ENCODE measurements around the gene TMC7.

TMC7 gene

DNA sequence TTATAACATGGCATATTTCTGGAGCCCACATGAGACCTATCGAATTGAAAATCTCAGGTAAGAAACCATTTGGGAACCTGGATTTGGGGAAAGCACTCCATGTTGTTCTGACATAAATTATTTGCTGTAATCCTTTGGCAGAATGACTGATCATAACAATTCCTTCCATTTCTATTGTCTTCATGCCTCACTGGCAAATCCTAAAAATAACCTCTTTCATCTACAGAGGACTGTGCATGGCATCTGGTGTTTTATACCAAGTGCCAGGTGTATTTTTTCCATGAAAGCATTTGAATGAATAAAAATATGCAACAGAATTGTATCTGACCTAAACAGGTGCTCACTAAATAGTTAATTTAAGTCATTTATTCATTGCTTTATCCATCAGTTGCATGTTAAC lies 50.0 kb downstream of the TMC7 start:
- DNase-seq, result no peak

DNA sequence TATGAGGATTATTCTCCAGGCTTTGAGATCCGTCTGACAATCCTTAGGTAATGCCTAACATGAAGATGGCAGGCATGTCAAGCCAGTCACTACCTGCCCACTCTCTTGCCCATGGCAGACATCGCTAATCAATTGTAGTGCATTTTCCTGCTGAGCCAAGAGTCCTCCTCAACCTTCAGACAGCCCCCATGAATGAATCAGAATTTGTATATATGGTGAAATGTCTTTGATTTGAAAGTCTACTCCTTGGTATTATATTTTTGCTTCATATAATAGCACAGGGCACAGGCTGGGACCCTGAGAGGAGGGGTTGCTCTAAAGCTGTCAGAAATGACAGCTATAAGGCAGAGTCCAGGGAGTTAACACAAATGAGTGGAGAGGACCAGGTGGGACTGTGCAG lies 56.7 kb downstream of the TMC7 start:
- no peak for DNase-seq

DNA sequence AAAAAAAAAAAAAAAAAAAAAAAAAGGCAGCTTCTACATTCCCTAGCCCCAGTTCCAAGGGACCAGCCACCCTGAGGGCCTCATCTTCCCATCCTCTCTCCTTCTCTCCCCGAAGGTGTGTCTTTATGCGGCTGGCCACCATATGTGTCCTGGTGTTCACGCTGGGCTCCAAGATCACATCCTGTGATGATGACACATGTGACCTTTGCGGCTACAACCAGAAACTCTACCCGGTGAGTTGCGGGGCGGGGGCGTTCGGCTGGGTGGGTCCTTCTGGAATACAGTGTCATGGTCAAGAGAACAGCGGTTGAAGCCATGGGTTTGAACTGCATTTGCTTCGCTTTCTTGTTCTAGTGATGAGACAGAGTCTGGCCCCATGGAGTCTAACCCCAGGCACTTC lies 61.0 kb downstream of the TMC7 start:
- no peak for DNase-seq

DNA sequence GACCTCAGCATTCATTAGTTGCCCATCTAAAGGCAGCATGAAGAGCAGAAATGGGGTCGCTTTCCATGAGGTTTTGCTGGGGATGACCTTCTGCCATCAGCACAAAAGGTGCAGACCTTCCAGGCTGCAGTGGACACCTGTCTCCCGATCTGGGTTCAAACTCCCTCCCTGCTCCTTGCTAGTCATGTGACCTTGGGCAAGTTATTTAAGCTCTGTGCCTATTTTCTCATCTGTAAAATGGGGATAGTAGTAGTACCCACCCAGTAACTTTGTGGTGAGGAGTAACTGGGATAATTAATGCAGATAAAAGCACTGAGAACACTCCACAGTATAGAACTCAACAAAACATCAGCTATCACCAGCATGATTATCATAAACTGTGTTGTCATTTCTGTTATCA lies 62.3 kb downstream of the TMC7 start:
- DNase-seq, result no peak

DNA sequence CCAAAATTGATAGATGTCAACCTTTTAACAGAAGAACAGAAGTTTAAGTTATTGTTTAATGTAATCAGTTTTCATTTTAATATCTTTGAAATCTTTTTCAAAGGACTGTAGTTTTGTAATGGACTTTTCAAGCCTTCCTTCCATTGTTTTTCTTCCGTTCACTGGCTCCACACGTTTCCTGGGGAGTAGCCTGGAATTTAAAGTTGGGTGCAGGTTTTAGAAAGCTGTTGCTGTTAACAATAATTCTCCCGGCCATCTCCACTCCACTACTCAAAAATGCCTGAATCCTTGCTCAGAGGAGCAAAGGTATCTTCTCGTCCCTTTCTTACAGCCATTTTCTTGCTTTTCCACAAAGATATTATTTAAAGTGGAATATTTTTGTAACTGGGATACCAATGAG lies 79.0 kb downstream of the TMC7 start:
- DNase-seq, result no peak

DNA sequence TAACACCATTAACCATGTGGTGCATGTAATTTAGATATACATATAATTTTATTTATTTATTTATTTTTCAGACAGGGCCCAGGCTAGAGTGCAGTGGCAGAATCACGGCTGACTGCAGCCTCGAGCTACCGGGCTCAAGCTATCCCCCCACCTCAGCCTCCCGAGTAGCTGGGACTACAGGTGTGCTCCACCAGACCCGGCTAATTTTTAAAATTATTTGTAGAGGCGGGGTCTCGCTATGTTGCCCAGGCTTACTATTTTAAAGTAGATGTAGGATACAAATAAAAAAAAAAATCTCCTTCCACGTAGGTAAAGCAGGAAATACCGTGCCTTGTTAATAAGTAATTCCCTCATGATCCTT lies 83.2 kb downstream of the TMC7 start:
- DNase-seq, result no peak

DNA sequence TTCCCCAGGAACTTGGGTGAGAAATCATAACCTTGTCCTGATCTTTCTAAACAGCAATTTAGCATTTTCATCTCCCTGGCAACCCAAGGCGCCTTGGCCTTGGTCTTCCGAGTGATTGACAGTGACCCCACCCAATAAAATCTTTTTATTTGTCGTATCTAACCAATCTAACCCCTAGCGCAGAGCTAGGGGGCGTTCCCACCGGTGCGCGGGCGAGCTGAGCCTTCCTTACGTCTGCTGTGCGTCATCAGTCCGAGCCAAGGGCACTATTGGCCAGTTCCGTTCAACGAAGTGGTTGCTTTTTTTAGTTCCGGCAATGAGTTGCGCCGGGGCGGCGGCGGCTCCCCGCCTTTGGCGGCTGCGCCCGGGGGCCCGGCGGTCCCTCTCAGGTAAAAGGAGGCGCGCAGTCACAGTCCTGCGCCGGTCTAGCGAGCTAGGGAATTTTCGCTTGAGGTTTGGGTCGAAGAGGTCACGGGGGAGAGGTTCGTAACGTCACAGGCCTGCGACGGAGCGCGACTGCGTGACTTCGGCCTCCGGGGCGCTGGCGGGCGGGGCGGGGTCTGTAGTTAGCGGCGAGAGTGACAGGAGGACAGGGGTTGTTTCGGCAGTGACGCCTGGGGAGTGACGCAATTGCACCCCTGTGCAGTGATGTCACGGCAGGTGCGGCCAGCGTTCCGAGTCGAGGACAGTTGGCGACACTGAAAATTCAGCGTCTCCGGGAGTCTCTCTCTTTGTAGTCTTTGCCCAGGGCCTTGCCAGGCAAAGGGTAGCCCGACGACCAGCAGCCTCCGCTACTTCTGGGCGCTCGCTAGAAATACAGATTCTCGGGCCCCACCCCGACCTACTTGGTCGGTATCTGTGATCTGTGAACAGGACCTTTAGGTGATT lies 83.9 kb downstream of the TMC7 start, which contains the start of gene COQ7:
COQ7 (plus strand) TSS at position 266 of the 888 bp plus-strand sequence; CDS start at position 317, 51 bp downstream.
- peak; percentile 97 for DNase-seq

DNA sequence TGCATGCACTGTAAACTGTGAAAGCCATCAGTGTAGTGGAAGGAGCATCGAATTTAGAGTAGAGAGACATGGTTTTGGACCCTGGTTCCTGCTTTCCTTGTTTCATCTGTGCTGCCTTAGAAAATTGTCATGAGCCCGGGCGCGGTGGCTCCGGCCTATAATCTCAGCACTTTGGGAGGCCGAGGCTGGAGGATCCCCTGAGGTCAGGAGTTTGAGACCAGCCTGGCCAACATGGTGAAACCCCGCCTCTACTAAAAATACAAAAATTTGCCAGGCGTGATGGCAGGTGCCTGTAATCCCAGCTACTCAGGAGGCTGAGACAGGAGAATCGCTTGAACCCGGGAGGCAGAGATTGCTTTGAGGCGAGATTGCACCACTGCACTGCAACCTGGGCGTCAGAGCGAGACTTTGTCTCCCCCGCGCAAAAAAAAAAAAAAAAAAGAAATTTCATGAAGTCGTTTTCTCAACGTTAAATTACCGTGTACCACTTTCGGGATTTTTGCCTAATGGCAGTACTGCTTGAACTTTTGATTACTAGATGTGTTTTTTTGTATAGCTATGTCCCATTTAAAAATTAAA lies 84.6 kb downstream of the TMC7 start:
- no peak for DNase-seq

DNA sequence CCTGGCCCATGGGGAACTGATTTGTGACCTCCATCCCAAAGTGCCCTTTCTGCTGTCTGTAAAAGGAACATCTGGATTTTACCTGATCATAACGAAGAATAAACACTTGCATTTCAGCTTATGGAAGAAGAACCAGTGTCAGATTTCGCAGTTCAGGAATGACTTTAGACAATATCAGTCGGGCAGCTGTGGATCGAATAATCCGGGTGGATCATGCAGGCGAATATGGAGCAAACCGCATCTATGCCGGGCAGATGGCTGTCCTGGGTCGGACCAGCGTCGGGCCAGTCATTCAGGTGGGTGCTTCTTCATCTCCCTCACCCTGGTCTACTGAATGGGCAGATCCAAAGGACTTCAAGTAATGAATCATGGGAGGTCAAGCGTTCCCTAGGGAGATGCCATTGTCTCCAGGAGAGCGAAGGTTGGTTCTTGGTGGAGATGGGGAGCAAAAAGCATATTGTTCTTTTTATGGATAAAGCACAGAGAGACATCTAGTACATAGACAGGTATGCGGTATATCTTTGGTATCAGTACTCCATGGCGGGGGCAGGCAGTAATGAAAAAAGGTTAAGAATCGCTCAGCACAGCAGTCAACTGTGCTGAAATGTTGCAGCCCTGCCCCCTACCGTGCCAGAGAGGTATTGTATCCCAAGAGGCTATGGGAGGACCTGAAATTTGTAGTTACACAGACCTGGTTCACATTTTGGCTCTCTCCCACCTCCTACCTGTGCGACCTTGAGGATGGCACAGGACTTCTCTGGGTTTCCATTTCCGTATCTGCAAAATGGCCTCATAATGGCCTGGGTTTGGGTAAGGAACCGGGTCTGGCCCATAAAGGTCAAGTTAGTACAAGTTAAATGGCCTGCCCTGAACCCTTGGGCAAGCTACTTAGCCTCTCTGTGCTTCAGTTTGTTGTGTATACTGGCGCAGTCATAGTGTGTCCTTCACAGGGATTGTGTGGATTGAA lies 88.4 kb downstream of the TMC7 start:
- DNase-seq, result peak; percentile 44

DNA sequence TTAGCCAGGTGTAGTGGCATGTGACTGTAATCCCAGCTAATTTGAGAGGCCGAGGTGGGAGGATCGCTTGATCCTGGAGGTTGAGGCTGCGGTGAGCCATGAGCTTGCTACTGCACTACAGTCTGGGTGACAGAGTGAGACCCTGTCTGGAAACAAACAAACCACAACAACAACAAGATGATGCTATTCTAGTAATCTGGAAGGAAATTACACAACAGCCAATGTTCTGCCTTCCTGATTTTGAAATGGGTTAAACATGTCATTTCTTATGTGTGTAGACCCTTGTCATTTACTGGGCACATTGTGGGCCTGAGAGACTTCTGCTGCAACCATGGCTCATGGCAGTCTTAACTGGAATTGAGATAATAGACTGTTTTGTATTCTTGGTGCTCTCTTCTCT lies 89.6 kb downstream of the TMC7 start:
- DNase-seq, result no peak

DNA sequence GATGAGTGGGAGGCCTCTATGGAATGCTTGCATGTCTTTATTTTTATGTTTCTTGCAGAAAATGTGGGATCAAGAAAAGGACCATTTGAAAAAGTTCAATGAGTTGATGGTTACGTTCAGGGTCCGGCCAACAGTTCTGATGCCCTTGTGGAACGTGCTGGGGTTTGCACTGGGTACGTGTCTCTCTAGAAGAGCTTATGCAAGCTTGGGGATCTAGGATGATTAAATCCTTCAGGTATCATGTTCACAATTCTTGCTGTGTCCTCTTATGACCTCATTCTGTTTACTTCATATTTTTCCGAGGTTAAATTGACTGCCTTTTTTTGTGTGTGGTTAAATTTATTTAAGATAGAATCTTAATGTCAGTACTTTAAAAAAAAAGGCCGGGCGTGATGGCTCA lies 90.1 kb downstream of the TMC7 start:
- no peak for DNase-seq

DNA sequence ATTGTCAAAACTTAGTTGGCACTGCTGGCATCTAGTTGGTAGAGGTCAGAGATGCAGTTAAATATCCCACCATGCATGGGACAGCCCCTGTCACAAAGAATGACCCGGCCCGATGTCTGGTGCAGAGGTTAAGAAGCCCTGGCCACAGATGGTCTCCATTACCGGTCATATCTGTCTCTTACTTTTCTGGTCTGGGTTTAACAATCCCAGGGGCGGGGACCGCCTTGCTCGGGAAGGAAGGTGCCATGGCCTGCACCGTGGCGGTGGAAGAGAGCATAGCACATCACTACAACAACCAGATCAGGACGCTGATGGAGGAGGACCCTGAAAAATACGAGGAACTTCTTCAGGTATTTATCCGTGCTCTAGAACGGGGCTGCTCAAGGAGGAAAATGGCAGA lies 91.8 kb downstream of the TMC7 start:
- DNase-seq, result no peak

DNA sequence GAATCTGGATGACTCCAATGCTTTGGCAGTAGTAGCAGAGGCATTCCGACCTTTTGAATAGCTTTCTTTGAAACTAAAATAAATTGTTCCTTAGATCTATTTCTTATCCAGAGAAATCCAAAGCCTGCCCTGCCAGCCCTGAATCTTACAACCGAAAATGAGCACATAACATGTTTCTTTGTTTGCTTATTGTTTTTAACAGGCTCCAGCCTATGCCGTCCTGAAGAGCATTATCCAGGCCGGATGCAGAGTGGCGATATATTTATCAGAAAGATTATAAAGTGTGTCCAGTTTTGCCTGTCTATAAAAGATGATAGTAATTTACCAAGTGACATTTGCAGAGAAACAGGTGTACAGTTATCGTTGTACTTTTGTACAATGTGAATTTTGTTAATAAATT lies 94.1 kb downstream of the TMC7 start:
- no peak for DNase-seq

DNA sequence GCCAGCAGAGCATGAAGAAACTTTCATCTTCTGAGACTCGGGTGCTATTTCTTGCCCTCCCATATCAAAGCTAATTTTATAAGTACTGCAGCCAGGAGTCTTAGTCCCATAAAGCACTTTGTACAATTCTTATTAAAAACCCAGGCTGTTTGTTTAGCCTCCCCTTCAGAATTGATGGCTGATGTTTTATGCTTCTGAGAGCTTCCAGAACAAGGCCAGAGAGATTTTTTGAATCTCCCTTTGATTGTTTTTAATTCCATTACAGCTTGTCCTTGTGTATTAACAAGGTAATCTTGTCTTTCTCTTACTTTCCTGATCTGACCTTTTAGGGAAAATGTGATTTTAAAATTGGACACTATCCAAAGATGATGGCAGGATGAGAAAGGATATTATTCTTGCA lies 99.9 kb downstream of the TMC7 start:
- DNase-seq, result no peak

DNA sequence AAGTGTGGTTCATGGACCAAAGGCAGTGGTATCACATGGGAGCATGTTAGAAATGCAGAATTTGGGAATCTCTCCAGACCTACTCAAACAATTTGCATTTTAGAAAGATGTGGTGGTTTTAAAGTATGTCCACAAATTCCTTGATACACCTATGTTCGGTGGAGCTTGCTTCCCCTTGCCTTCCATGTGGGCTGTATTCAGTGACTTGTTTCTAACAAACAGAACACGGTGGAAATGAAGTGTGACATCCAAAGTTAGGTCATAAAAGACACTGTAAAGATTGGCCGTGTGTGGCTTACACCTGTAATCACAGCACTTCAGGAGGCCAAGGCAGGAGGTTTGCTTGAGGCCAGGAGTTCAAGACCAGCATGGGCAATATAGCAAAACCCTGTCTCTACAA lies 100.4 kb downstream of the TMC7 start:
- no peak for DNase-seq

DNA sequence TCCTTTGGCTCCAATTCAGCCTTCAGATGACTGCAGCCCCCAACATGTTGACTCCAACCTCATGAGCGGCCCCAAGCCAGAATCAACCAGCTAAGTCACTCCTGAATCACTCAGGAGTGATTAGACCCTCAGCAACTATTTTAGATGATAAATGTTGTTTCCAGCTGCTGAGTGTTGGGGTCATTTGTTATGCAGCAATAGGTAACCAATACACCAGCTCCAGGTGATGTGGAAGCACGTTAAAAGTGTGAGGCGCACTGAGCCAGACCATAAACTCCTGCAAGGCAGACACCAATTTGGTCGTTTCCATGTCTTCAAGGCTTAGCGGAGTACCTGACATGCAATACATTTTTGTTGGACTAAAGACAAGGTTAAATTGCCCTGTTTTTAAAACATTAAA lies 101.1 kb downstream of the TMC7 start:
- DNase-seq, result no peak

DNA sequence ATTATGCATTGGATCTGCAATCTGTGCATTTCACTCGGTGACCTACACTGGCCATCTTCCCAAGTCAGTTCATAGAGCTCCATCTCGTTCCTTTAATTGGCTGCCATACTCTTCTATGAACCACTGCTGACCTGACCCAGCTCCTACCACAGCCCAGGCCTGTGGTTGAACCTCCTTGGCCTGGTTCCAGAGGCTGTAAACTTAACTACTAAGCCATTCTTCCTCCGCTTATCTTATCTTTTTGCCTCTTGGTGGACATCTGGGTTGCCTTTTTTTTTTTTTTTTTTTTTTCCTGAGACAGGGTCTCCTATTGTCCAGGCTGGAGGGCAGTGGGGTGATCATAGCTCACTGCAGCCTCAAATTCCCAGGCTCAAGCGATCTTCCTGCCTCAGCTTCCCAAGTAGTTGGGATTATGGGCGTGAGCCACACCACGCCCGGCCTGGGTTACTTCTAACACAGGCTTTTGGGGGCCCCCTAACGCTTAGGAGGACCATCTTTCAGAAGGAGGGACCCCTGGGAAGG lies 102.0 kb downstream of the TMC7 start:
- no peak for DNase-seq

DNA sequence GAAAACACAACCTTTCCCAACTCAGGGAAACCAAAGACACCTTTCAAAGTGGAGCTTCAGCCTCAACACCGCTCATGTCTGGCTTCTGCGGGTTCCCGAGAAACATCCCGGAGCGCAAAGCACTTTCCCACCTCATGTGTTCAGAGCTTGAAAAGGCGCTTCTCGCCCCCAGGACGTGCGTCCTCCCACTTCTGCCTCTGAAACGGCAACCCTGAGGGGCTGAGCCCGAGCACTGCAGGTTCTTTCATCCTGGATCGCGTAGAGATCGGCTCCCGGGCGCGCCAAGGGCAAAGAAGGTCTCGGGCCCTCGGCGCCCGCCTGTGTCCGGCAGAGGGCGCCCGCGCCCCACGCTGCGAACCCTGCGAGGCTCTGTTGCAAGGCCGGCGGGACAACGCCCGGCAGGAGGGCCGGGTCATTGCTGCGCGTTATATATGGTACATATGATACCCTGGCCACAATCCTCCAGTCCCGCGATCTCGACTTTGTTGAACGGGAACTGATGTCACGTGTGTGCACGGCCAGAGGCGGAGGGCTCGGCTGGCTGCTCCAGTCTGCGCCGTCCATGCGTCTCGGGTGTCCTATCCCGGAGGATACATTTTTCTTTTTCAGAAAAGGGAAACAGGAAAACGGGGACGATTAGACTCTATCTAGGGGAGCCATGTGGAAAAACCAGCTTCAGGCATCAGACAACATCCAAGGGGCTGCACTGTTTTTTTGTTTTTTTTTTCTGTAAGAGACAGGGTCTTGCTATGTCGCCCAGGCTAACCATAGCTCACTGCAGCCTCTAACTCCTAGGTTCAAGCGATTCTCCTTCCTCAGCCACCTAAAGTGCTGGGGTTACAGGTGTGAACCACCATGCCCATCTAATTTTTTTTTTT lies 102.8 kb downstream of the TMC7 start:
- DNase-seq, result peak; percentile 80

DNA sequence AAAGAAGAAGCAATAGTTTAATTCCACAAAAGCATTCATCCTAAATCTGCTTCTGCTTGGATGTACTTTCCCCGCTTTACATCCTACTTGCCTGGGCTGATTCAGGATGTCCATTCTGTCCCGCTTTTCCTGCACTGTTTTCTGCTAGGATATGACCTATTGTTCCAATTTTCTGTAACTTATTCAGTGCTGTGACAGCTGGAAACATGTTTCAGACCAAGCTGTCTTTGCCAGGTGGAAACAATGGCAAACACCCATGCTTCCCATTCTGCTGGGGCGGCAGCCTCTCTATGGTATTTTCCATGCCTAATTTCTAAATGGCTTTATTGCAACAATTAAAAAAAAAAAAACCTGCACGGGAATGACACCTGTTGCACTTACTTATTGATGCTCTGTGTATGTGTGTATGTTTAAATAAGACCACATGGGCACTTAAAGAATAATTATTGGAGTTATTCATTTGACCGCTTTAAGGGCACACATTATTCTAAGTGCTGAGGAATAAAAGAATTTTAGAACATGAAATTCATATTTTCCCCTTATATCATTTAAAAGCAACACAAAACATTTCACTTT lies 104.7 kb downstream of the TMC7 start:
- DNase-seq, result no peak

DNA sequence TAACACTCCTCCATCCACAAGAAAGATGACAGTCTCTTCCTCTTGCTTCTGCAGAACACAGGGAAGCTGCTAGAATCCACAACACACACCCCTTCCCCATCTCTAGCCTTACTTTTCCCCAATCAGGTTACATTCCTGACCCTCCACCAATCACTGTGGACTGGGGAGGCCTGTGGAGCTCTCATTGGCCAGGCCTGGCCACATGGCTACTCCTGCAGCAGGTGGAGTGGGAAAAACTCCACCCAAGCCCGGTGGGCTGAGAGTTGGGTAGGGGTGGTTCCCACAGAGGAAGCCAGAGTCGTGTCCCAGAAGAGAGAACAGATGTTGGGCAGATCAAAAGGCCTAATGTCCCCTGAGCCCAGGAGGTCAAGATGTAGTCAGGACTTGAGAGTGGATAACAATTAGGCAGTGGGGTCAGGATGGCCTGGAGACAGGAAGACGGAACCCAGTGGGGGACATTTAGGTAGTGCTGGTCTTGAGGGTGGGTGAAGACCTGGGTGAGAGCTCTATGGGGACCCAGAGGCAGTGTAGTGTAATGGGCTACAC lies 105.7 kb downstream of the TMC7 start:
- no peak for DNase-seq

DNA sequence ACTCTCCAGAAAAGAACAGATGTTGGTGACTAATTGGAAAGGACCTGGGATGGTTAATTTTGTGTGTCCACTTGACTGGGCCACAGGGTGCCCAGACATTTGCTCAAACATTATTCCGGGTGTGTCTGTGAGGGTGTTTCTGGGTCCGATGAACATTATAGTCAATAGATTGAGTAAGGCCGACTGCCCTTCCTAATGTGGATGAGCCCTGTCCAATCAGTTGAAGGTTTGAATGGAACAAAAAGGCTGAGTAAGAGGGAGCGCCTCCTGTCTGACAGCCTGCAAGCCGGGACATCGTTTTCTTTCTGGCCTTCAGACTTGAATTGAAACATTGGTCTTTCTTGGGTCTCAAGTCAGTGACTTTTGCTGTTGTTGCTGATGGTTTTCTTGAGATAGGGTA lies 107.2 kb downstream of the TMC7 start:
- no peak for DNase-seq

Data from midbrain (tissue), 1 donor.